ENCODE results near the gene ARNT2.

ARNT2 gene

DNA sequence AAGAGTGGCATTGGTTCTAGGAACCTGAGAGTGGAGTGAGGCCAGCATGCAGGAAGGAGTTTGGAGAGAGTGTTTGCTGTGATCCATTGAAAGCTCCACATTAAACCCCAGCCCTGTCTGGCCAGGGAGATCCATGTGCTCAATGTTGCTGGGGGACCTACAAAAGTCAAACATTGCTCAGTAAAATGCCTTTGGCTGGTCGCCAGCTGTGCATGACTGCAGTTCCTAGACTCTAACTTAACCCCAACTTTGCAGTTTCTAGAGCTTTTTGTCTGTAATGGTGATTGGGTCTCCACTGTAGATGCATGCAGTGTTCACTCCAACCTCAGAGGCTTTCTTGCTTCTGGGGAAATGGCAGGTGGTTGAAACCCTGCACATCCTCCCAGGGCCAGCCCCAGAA lies 191.2 kb downstream of the ARNT2 start:
- DNase-seq (ENCODE audit: low spot score), result no peak
- in situ Hi-C loops (cut with MboI; ENCODE audit: low sequenced_read_pairs, unreplicated experiment), result no loop called here
- TF ChIP-seq, protein P1, sequence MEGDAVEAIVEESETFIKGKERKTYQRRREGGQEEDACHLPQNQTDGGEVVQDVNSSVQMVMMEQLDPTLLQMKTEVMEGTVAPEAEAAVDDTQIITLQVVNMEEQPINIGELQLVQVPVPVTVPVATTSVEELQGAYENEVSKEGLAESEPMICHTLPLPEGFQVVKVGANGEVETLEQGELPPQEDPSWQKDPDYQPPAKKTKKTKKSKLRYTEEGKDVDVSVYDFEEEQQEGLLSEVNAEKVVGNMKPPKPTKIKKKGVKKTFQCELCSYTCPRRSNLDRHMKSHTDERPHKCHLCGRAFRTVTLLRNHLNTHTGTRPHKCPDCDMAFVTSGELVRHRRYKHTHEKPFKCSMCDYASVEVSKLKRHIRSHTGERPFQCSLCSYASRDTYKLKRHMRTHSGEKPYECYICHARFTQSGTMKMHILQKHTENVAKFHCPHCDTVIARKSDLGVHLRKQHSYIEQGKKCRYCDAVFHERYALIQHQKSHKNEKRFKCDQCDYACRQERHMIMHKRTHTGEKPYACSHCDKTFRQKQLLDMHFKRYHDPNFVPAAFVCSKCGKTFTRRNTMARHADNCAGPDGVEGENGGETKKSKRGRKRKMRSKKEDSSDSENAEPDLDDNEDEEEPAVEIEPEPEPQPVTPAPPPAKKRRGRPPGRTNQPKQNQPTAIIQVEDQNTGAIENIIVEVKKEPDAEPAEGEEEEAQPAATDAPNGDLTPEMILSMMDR (IDR thresholded peaks at IDR 0.05; ENCODE audit: borderline replicate concordance, control extremely low read depth, extremely low read depth, insufficient read depth, missing control alignments), result no peak

DNA sequence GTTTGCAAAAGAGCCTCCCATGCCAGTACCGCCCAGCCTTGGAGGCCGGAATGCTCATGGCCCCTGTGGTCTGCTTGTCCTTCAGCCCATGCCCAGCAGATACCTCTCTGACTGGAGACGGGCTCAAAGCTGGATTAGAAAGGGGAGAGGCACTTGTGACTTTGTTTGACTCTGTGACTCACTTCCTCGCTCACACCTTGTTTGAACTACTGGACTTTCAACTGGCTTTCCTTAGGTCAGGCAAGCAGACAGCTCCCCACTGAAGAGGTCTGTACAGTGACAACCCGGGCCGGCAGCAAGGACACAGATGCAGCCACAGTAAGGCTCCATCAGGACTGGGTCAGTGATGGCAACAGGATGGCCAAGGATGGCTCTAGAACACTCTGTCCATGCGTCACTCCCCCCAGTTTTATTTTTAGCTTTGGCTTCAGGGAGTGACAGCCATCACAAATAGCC lies 192.4 kb downstream of the ARNT2 start:
- in situ Hi-C loops (cut with MboI; ENCODE audit: low sequenced_read_pairs, unreplicated experiment), result no loop called here
- TF ChIP-seq, protein P1 (IDR thresholded peaks at IDR 0.05; ENCODE audit: borderline replicate concordance, control extremely low read depth, extremely low read depth, insufficient read depth, missing control alignments), result no peak
- DNase-seq (ENCODE audit: low spot score), result no peak

DNA sequence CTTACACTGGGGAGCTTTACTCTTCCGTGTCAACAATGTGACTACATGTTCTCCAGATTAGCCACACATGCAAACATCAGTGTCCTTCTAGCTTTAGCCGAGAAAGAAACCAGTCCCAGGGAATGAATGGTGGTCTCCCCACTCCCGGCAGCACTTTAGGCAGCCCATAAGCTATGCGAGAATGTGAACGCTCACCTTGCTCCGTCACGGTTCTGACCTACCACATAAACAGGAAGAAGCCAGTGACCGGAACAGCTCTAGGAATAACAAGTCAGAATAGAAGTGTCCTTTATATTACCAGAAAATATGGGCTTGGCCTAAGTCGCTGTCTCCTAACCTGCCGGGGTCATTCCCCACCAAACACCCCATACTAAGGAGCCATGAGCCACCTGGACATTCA lies 192.9 kb downstream of the ARNT2 start:
- in situ Hi-C loops (cut with MboI; ENCODE audit: low sequenced_read_pairs, unreplicated experiment), result no loop called here
- no peak for DNase-seq (ENCODE audit: low spot score)

DNA sequence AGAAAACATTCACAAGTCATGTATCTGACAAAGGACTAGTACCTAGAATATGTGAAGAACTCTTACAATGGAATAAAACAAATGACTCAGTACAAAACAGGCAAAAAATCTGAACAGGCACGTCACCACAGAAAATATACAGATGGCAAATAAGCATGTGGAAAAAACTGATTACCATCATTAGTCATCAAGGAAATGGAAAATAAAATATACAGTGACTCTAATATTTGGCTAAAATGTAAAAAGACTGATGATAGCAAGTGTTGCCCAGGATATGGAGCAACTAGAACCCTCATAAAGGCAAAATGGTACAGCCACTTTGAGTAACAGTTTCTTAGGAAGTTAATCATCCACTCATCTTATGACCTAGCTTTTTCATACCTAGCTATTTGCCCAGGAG lies 195.2 kb downstream of the ARNT2 start:
- TF ChIP-seq, protein P1 (IDR thresholded peaks at IDR 0.05; ENCODE audit: borderline replicate concordance, control extremely low read depth, extremely low read depth, insufficient read depth, missing control alignments), result no peak
- no peak for DNase-seq (ENCODE audit: low spot score)
- in situ Hi-C loops (cut with MboI; ENCODE audit: low sequenced_read_pairs, unreplicated experiment), result no loop called here

More for the DNA sequence above, 192.9 kb downstream of the ARNT2 start:
- TF ChIP-seq, protein P1 (IDR thresholded peaks at IDR 0.05; ENCODE audit: borderline replicate concordance, control extremely low read depth, extremely low read depth, insufficient read depth, missing control alignments), result no peak

DNA sequence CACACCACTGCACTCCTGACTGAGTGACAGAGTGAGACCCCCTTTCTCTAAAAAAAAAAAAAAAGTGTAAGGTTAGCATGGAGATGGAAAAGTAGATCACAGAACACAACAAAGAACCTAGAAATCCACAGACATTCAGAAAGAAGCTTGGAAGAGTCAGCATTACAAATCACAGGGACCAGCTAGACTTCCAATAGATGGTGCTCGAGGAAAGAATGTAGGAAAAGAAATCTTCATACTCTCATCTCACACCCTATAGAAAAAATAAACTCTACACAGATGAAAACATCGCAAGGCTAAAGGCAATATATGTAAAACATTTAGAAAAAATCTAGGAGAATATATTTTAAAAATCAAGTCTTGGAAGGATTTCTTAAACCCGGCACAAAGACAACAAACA lies 196.4 kb downstream of the ARNT2 start:
- in situ Hi-C loops (cut with MboI; ENCODE audit: low sequenced_read_pairs, unreplicated experiment), result no loop called here
- no peak for DNase-seq (ENCODE audit: low spot score)
- TF ChIP-seq, protein P1 (IDR thresholded peaks at IDR 0.05; ENCODE audit: borderline replicate concordance, control extremely low read depth, extremely low read depth, insufficient read depth, missing control alignments), result no peak

DNA sequence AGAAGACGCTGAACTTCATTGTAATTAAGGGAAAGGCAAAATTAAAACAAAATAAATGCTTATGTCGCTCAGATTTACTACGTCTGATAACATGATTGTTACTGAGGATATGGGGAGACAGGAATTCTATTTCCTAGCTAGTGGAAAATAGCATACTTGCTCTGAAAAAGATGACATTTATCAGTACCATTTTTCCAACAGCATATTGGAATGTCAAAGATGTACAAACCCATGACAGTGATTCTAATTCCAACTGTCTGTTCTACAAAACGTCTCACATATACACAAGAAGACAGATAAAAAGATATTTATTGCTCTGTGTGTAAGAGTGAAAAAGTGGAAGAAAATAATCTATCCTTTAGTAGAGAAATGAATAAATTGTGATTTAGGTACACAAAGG lies 197.1 kb downstream of the ARNT2 start:
- no peak for DNase-seq (ENCODE audit: low spot score)
- TF ChIP-seq, protein P1 (IDR thresholded peaks at IDR 0.05; ENCODE audit: borderline replicate concordance, control extremely low read depth, extremely low read depth, insufficient read depth, missing control alignments), result no peak
- in situ Hi-C loops (cut with MboI; ENCODE audit: low sequenced_read_pairs, unreplicated experiment), result no loop called here

Measured in GM13976 (cell line).